ENCODE results near the gene C10orf71.

The C10orf71 gene

DNA sequence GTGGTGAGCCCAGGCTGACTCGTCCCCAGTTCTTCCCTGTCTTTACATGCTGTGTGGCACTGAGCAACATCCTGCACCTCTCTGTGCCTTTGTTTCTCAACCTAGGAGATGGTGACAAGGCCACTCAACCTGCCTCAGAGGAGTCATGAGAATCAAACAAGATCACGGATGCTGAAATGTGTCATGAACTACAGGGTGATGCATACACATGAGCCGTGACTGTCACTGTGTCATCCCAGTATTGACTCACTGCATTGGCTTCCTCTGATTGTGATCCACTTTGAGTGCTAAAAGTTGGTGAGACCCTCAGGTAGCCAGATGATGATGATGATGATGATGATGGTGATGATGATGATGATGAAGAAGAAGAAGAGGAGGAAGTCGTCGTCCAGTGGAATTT, 11.5 kb downstream of the C10orf71 start:
- peaks cover 21% of the 10 kb centered on the region for H3K27me3 Mint-ChIP-seq (ENCODE audit: low read depth, poor library complexity)
- TF ChIP-seq, protein P1, sequence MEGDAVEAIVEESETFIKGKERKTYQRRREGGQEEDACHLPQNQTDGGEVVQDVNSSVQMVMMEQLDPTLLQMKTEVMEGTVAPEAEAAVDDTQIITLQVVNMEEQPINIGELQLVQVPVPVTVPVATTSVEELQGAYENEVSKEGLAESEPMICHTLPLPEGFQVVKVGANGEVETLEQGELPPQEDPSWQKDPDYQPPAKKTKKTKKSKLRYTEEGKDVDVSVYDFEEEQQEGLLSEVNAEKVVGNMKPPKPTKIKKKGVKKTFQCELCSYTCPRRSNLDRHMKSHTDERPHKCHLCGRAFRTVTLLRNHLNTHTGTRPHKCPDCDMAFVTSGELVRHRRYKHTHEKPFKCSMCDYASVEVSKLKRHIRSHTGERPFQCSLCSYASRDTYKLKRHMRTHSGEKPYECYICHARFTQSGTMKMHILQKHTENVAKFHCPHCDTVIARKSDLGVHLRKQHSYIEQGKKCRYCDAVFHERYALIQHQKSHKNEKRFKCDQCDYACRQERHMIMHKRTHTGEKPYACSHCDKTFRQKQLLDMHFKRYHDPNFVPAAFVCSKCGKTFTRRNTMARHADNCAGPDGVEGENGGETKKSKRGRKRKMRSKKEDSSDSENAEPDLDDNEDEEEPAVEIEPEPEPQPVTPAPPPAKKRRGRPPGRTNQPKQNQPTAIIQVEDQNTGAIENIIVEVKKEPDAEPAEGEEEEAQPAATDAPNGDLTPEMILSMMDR (IDR thresholded peaks at IDR 0.05): no peak
- no peaks in the 10 kb centered on the region for H3K9me3 Mint-ChIP-seq
- no peak for DNase-seq
- no peak overlapping the region for H3K4me3 Mint-ChIP-seq
- no peak overlapping the region for H3K27ac Mint-ChIP-seq
- no peaks in the 10 kb centered on the region for H3K4me1 Mint-ChIP-seq
- H3K36me3 Mint-ChIP-seq (ENCODE audit: low read depth): no peaks in the 10 kb centered on the region

DNA sequence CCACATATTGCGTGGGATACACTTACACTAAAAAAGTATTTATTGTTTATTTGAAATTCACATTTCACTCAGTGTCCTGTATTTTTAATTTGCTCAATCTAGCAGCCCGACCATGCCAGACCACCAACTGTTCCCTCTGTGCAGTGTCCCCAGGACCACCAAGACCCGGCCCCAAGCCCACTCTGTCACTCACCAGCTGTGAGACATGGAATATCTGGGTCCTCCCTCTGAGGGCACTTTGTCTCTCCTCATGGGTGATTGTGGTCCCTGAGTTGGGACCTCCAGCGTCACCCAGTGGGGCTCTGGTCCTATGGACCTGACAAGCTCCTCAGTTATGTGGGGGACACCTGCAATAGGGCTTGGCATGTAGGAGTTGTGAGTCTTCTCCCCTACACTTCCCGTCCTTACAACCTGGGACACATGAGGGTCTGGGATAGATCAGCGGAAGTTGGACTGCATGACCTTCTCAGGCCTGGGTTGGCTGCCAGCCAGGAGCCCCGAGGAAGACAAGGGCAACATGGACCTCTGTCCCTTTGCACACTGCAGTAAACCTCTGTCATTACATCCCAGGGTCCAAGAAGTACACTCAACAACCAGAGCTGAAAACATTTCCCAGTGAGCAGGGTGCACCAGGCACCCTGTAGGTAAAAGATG, 12.1 kb downstream of the C10orf71 start:
- Mint-ChIP-seq H3K27me3 (ENCODE audit: low read depth, poor library complexity) (peaks cover 21% of the 10 kb centered on the region), H3K27ac (no peak overlapping the region)

DNA sequence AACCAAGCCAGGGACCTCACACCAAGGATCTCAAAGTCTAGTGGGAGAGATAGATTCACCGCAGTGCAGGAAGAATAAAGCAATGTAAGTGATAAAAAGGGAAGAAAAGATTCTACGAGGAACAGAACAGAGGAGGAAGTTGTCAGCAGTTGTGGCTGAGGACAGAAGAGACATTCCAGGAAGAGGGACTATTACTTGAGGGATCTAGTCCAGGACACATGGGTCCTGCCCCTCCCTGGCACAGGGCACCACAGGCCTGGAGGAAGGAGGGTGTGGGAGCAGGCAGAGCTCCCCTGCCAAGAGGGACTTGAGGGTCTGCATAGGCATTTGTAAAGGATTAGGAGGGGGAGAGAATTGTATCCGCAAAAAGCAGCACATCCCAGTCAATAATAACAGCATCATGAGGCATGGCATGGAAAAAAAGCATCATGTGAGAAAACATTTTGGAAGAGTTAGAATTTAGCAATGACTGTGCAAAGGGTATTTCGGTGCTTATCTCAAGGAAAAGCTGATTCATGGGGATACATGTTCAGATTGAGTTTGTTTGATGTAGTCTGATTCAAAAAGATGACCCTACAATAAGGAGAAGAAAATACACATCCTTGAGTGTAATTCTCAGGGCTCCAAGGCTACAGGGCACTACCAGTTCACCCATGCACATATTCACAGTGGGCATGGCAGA, 12.7 kb downstream of the C10orf71 start:
- no peaks in the 10 kb centered on the region for H3K36me3 Mint-ChIP-seq (ENCODE audit: low read depth)
- H3K27me3 Mint-ChIP-seq (ENCODE audit: low read depth, poor library complexity): peaks cover 21% of the 10 kb centered on the region

More for the DNA sequence above, 12.1 kb downstream of the C10orf71 start:
- TF ChIP-seq, protein P1 (IDR thresholded peaks at IDR 0.05): no peak
- DNase-seq: no peak
- H3K9me3 Mint-ChIP-seq: no peaks in the 10 kb centered on the region
- no peaks in the 10 kb centered on the region for H3K4me1 Mint-ChIP-seq
- no peaks in the 10 kb centered on the region for H3K36me3 Mint-ChIP-seq (ENCODE audit: low read depth)
- no peak overlapping the region for H3K4me3 Mint-ChIP-seq

DNA sequence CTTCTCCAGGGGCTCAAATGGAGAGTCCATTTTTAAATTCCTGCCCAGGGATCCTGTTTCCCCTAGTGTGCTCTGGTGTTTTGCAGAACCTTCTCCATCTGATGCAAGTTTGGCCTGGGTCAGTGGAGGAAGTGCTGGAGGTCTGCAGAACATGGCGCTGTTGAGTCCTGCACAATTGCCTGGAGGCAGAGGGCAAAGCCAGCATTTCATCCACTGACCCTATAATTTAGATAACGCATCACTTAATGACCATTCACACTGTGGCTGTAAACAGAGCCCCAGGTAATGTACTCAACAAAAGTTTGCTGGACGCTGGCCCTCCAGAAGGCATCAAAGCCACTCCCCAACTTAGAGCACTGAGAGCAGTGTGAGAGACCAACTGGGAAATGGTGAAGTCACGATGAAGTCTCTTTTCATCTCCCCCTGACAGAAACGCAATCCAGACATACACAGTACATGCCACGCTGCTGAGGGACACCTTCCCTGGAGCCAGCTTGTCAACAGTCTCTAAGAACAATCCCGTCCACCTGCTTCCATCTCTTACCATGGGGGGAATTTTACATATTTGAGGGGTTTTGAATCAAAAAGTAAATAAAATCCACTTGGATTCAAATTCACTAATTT, 13.4 kb downstream of the C10orf71 start:
- Mint-ChIP-seq H3K4me1 (no peaks in the 10 kb centered on the region), H3K27me3 (ENCODE audit: low read depth, poor library complexity) (peaks cover 21% of the 10 kb centered on the region), H3K36me3 (ENCODE audit: low read depth) (no peaks in the 10 kb centered on the region), H3K4me3 (no peak overlapping the region), H3K27ac (no peak overlapping the region), H3K9me3 (no peaks in the 10 kb centered on the region)
- TF ChIP-seq, protein P1 (IDR thresholded peaks at IDR 0.05): no peak
- no peak for DNase-seq

More for the DNA sequence above, 12.7 kb downstream of the C10orf71 start:
- Mint-ChIP-seq H3K9me3 (no peaks in the 10 kb centered on the region), H3K4me3 (no peak overlapping the region), H3K4me1 (no peaks in the 10 kb centered on the region), H3K27ac (no peak overlapping the region)
- DNase-seq: no peak
- TF ChIP-seq, protein P1 (IDR thresholded peaks at IDR 0.05): no peak

DNA sequence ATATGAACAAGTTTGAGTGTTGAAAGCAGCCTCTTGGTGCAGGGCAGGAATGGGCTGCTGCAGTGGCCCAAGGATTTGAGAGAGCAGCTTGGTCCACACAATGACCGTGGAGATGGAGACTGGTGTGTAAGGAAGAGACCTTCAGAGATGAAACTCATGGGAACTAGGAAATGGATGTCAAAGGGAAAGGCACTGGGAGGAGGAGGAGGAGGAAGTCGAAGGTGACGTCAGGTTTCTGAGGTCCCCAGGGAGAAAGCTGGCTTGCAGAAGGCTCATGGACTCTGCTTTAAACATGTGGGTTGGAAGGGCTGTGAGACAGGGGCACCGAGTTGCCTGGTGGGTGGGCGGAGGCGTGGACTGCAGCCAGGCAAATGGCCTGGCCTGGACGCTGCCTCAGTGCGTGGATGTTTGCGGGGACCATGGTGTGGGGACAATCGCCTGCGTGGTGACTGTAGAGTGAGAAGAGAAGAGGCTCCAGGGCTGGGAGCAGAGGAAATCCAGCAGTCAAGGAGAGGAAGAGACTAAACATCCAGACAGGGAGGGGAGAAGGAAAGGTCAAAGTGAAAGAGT, 14.6 kb downstream of the C10orf71 start:
- Mint-ChIP-seq H3K9me3 (no peaks in the 10 kb centered on the region), H3K36me3 (ENCODE audit: low read depth) (no peaks in the 10 kb centered on the region), H3K27me3 (ENCODE audit: low read depth, poor library complexity) (peaks cover 21% of the 10 kb centered on the region), H3K27ac (no peak overlapping the region), H3K4me3 (no peak overlapping the region), H3K4me1 (no peaks in the 10 kb centered on the region)
- TF ChIP-seq, protein P1 (IDR thresholded peaks at IDR 0.05): no peak
- no peak for DNase-seq
